NB4 (cell line): ENCODE measurements around the gene RTCA.

Experiments used
- DNase-seq: peaks from one replicate; pipeline ENCODE4 v3.0.0; 2010; ENCODE audit warnings: low read depth
- H3K4me3 ChIP-seq: one replicate; pipeline ENCODE4 v1.5.1; 2011; ENCODE audit warnings: mild to moderate bottlenecking, low read depth, low read length, moderate library complexity
- MYC ChIP-seq: IDR thresholded peaks from 2 replicates; pipeline ENCODE4 v1.6.1; 2011; ENCODE audit warnings: low read depth, low read length
- POLR2A ChIP-seq: IDR thresholded peaks from 2 replicates; pipeline ENCODE4 v1.6.1; 2011; ENCODE audit warnings: mild to moderate bottlenecking; ENCODE audit not compliant: insufficient read length; ENCODE audit errors: extremely low read depth
- TF ChIP-seq, protein P1 (sequence below): IDR thresholded peaks from 2 replicates; pipeline ENCODE4 v1.6.1; 2011; ENCODE audit warnings: low read depth, low read length
- TF ChIP-seq, protein P2 (sequence below): IDR thresholded peaks from one replicate; pipeline ENCODE4 v1.5.1; 2012; ENCODE audit warnings: low read depth, low read length

RTCA gene

DNA sequence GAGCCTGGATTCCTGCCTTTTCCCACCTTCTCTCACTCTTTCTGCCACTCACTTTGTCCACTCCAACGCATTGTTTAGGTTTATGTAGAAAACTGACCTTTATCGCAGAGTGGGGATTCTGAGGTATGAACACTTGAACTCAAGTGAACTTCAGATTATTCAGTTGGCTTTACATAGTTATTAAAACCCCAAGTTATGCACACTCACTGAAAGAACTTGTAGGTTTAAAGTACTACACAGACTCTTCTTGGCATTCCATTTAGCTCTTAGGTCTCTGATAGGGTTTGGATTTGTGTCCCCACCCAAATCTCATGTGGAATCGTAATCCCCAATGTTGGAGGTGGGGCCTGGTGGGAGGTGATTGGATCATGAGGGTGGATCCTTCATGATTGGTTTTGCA is 39.9 kb downstream of the RTCA start:
- DNase-seq: no peak
- TF ChIP-seq, protein P1, sequence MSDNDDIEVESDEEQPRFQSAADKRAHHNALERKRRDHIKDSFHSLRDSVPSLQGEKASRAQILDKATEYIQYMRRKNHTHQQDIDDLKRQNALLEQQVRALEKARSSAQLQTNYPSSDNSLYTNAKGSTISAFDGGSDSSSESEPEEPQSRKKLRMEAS: no peak
- TF ChIP-seq, protein P2, sequence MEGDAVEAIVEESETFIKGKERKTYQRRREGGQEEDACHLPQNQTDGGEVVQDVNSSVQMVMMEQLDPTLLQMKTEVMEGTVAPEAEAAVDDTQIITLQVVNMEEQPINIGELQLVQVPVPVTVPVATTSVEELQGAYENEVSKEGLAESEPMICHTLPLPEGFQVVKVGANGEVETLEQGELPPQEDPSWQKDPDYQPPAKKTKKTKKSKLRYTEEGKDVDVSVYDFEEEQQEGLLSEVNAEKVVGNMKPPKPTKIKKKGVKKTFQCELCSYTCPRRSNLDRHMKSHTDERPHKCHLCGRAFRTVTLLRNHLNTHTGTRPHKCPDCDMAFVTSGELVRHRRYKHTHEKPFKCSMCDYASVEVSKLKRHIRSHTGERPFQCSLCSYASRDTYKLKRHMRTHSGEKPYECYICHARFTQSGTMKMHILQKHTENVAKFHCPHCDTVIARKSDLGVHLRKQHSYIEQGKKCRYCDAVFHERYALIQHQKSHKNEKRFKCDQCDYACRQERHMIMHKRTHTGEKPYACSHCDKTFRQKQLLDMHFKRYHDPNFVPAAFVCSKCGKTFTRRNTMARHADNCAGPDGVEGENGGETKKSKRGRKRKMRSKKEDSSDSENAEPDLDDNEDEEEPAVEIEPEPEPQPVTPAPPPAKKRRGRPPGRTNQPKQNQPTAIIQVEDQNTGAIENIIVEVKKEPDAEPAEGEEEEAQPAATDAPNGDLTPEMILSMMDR: no peak

DNA sequence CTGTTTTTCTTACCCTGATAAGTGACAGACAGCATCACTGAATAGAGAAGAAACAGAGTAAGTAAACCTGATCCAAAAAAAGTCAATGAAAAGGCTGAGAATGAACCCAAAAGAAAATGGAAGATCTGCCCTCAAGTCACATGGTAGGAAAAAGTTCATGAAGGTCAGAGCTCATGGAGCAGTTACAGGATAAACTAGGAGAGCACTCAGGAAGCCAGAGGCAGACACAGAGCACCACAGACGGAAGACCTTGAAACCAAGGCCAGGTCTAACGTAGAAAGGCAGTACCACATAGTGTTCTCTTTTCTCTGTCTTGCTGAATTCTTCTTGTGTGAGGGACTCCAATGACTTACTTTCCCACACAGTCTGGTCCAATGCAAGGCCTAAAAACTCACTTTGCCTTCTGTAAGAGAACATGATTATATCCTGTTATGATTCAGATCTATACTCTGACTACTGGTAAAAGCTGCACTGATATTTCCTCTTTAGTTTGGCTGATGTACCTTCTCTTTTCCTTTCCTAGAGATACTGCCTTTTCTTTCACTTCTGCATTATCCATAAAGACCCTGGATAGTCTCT is 40.8 kb downstream of the RTCA start:
- TF ChIP-seq POLR2A (no peak), MYC (no peak)
- TF ChIP-seq, protein P2: no peak
- TF ChIP-seq, protein P1: no peak
- no peak for DNase-seq
- H3K4me3 ChIP-seq: no peak overlapping the region

More for the DNA sequence above, 39.9 kb downstream of the RTCA start:
- no peak overlapping the region for H3K4me3 ChIP-seq

DNA sequence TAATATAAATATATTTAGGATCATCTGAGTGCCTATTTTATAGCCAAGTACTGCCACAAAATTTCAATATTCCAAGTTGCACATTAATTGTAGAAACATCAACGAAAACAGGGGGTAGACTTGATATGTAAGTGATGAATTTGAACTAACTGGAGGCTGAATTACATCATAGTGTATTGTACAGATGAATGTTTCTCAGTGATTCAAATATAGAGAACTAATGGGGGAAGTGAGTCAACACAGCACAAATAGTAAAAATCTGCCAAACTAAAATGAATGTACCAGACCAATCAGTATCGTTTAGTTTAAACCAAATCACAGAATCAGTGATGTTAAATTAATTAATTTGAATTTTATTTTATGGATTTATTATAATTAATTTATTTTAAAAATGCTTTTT is 42.8 kb downstream of the RTCA start:
- DNase-seq: no peak
- H3K4me3 ChIP-seq: no peak overlapping the region
- TF ChIP-seq, protein P2: no peak
- TF ChIP-seq MYC (no peak), POLR2A (no peak)
- TF ChIP-seq, protein P1: no peak

DNA sequence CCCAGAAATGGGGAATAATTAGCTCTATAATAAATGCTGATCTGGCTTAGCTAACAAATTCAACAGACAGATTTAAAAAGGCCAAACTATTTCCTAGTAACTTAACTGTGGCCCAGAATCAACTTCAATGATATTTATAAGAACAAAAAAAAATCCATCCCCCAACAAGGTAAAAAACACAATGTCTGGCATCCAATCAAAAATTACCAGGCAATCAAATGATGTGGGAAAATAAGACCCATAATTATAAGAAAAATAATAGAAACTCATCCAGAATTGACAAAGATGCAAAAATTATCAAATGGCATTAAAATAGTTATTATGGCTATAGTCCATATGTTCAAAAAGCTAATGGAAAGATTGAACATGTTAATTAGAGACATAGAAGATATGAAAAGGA is 43.8 kb downstream of the RTCA start:
- H3K4me3 ChIP-seq: no peak overlapping the region
- DNase-seq: no peak
- TF ChIP-seq POLR2A (no peak), MYC (no peak)
- TF ChIP-seq, protein P1: no peak
- TF ChIP-seq, protein P2: no peak

DNA sequence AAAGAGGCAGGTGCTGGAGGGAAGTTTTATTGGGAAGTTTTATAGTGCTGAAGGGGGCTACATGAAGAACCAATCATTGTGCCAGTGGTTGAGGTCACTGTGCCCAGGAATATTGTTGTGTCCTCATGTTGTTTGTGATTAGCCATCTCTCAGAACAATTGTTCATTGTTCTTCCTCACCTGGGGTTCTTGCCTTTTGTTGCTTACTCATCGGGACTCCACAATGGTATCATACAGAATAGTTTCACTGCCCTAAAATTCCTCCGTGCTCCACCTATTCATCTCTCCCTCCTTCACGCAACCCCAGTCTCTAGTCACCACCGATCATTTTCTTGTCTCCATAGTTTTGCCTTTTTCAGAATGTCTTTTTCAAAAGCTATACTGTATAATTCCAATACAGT is 47.4 kb downstream of the RTCA start:
- TF ChIP-seq, protein P1: no peak
- TF ChIP-seq MYC: no peak
- TF ChIP-seq, protein P2: no peak
- DNase-seq: no peak
- no peak overlapping the region for H3K4me3 ChIP-seq

DNA sequence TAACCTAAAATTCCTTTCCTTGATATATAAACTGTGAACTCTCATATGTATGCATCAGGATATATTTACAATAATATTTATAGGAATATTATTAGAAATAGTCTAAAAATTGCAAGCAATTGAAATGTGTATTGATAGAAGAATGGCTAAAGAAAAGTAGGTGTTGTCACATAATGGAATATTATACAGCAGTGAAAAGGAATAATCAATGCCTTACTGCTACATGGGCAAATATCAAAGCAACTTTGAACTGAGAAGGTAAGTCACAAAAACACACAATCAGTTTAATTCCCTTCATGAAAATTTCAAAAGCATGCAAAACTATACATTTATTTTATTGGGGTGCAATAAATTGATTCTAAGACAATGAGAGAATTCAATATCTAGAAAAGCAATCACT is 50.6 kb downstream of the RTCA start:
- no peak for DNase-seq
- TF ChIP-seq MYC: no peak
- TF ChIP-seq POLR2A: no peak
- TF ChIP-seq, protein P2: no peak
- TF ChIP-seq, protein P1: no peak
- no peak overlapping the region for H3K4me3 ChIP-seq
